Calu3 (cell line): ENCODE measurements around the gene CDC123. TPM values are rescaled to one million over a fixed set of nuclear protein-coding genes. Genes with fewer than 3 reads are reported as not detected.

Experiments used
- BruUV-seq: library from RNA; stranded (reverse); fragments of 400-500 nt; replicated peaks from 2 replicates; lab custom pipeline; 2021; lab: Mats Ljungman, UMichigan
- CTCF ChIA-PET: fragments of 300-600 bp; sonication (Branson Sonifier 250); formaldehyde crosslinking; loops from one replicate; lab custom pipeline; 2022; ENCODE audit warnings: antibody characterized with exemption; lab: Charles Lee
- DNase-seq: peaks from one replicate; pipeline ENCODE4 v3.0.0; 2022
- H3K27ac Mint-ChIP-seq: one replicate; pipeline ENCODE4 v1.8.0; 2022; ENCODE audit warnings: mixed read lengths; ENCODE audit not compliant: unreplicated experiment
- H3K27me3 Mint-ChIP-seq: one replicate; pipeline ENCODE4 v1.8.0; 2022; ENCODE audit warnings: mixed read lengths; ENCODE audit not compliant: unreplicated experiment
- H3K36me3 Mint-ChIP-seq: one replicate; pipeline ENCODE4 v1.8.0; 2022; ENCODE audit warnings: mild to moderate bottlenecking, moderate library complexity, mixed read lengths; ENCODE audit not compliant: insufficient read depth, unreplicated experiment
- H3K4me1 Mint-ChIP-seq: one replicate; pipeline ENCODE4 v1.8.0; 2022; ENCODE audit warnings: mild to moderate bottlenecking, low read depth, mixed read lengths; ENCODE audit not compliant: unreplicated experiment
- H3K4me3 Mint-ChIP-seq: one replicate; pipeline ENCODE4 v1.8.0; 2022; ENCODE audit warnings: mild to moderate bottlenecking, low read depth, moderate library complexity, mixed read lengths; ENCODE audit not compliant: unreplicated experiment
- H3K9me3 Mint-ChIP-seq: one replicate; pipeline ENCODE4 v1.8.0; 2022; ENCODE audit warnings: low read depth, mixed read lengths; ENCODE audit not compliant: unreplicated experiment
- intact Hi-C: fragments of 100-400 bp; cut with micrococcal nuclease; formaldehyde crosslinking; loops from one replicate; pipeline ENCODE4 v1.10.0; 2022; ENCODE audit not compliant: unreplicated experiment
- total RNA-seq: library from RNA; stranded (reverse); gene quantifications from 2 replicates; pipeline ENCODE4 v1.2.3, GENCODE V29; 2022
- TF ChIP-seq, protein P1 (sequence below): fragments of 200-600 bp; IDR thresholded peaks from one replicate; pipeline ENCODE4 v1.8.0; 2022; ENCODE audit warnings: antibody characterized with exemption; ENCODE audit not compliant: unreplicated experiment

CDC123 gene
- total RNA-seq, 1 experiment from 2014 or later = 96.3 TPM

DNA sequence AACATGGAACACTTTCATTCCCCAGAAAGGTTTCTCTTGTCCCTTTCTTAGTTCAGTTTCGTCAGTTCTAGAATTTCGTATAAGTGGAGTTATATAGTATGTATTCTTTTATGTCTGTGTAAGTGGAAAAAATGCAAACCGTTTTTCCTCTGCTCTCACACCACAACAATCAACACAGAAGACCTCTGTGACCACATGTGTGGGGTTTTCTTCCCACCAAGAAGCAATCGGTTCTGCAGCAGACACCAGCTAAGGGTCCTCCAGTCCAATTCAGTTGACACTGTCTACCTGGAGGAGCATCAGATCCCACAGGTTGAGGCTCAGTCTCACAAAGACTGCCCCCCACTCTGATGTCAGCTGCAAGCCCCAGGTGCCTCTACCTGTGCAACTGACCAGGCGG lies 6.2 kb downstream of the CDC123 start:
- no peaks in the 10 kb centered on the region for H3K4me1 Mint-ChIP-seq
- no TSS peak for BruUV-seq
- peaks cover 5% of the 10 kb centered on the region for H3K36me3 Mint-ChIP-seq
- CTCF ChIA-PET = no interaction called here
- no peaks in the 10 kb centered on the region for H3K9me3 Mint-ChIP-seq
- H3K27me3 Mint-ChIP-seq = no peaks in the 10 kb centered on the region
- TF ChIP-seq, protein P1, sequence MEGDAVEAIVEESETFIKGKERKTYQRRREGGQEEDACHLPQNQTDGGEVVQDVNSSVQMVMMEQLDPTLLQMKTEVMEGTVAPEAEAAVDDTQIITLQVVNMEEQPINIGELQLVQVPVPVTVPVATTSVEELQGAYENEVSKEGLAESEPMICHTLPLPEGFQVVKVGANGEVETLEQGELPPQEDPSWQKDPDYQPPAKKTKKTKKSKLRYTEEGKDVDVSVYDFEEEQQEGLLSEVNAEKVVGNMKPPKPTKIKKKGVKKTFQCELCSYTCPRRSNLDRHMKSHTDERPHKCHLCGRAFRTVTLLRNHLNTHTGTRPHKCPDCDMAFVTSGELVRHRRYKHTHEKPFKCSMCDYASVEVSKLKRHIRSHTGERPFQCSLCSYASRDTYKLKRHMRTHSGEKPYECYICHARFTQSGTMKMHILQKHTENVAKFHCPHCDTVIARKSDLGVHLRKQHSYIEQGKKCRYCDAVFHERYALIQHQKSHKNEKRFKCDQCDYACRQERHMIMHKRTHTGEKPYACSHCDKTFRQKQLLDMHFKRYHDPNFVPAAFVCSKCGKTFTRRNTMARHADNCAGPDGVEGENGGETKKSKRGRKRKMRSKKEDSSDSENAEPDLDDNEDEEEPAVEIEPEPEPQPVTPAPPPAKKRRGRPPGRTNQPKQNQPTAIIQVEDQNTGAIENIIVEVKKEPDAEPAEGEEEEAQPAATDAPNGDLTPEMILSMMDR = no peak
- intact Hi-C loops = no loop called here
- no peak overlapping the region for H3K4me3 Mint-ChIP-seq
- DNase-seq = no peak
- no peak overlapping the region for H3K27ac Mint-ChIP-seq

DNA sequence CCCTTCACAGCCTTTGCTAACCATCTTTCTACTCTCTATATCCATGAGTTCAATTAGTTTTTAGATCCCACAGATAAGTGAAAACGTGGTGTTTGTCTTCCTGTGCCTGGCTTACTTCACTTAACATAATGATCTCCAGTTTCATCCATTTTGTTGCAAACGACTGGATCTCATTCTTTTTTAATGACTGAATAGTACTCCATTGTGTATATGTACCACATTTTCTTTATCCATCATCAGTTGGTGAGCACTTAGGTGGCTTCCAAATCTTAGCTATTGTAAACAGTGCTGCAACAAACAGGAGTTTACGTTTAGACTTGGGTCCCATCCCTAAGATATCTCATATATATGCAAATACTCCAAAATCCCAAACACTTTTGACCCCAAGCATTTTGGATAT lies 9.1 kb downstream of the CDC123 start:
- BruUV-seq = no TSS peak
- intact Hi-C loops = no loop called here
- Mint-ChIP-seq H3K27me3 (no peaks in the 10 kb centered on the region), H3K36me3 (peaks cover 6% of the 10 kb centered on the region), H3K4me1 (peaks cover 6% of the 10 kb centered on the region), H3K27ac (no peak overlapping the region), H3K9me3 (peaks cover 4% of the 10 kb centered on the region), H3K4me3 (no peak overlapping the region)
- CTCF ChIA-PET = interaction anchor here (0.7 kb wide), 1 partner anchor 15 kb away, joined by 3 read pairs; no protein-coding TSS in a partner anchor
- TF ChIP-seq, protein P1 = no peak
- no peak for DNase-seq

DNA sequence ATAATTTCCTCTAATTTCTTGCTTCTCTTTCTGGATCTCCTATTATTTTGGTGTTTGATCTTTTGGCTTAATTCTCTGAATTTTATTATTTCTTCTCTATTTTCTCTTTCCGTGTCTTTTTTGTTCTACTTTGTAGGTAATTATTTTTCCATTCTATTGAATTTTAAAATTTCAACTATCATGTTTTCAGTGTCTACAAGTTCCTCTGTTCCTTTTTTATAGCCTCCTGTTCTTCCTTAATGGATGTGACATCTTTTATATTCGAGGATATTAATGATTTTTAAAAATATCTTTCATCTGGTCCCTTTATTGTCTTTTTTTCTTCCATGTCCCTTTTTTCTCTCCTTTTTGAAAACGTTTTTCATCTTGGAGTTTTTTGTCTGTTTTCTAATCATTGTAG lies 11.1 kb downstream of the CDC123 start:
- TF ChIP-seq, protein P1 = no peak
- H3K4me1 Mint-ChIP-seq = peaks cover 6% of the 10 kb centered on the region
- H3K27me3 Mint-ChIP-seq = no peaks in the 10 kb centered on the region
- no peak for DNase-seq
- peaks cover 4% of the 10 kb centered on the region for H3K9me3 Mint-ChIP-seq
- CTCF ChIA-PET = no interaction called here
- H3K4me3 Mint-ChIP-seq = no peak overlapping the region
- H3K27ac Mint-ChIP-seq = no peak overlapping the region
- intact Hi-C loops = no loop called here
- no TSS peak for BruUV-seq
- peaks cover 23% of the 10 kb centered on the region for H3K36me3 Mint-ChIP-seq

DNA sequence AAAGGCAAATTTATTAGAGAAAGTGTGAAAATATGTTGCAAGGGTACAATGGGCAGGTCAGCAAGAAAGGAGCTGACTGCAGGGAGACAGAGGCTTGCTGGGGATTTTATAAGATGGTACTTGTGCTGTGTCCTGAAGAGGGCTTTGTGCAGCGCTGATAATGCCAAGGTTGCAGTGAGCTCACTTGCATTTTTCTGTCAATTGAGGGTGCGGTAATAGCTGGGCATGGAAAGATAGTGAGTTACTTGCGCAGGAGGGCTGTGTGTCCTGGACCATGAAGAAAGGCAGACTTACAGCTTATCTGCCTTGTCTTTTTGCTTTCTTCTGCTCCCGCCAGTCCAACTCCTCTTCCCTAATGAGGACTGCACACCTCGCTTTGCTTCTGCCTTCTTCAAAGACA lies 12.5 kb downstream of the CDC123 start:
- no TSS peak for BruUV-seq
- CTCF ChIA-PET = interaction anchor here (0.6 kb wide), 1 partner anchor 36 kb away, joined by 7 read pairs; no protein-coding TSS in a partner anchor
- TF ChIP-seq, protein P1 = no peak
- Mint-ChIP-seq H3K36me3 (peaks cover 23% of the 10 kb centered on the region), H3K4me3 (no peak overlapping the region), H3K27ac (no peak overlapping the region), H3K9me3 (peaks cover 4% of the 10 kb centered on the region), H3K4me1 (peaks cover 6% of the 10 kb centered on the region), H3K27me3 (no peaks in the 10 kb centered on the region)
- DNase-seq = no peak
- intact Hi-C loops = no loop called here
